H9 (cell line): ENCODE data around the gene HS3ST4. TPM values are rescaled to one million over a fixed set of nuclear protein-coding genes. Genes with fewer than 3 reads are reported as not detected.

Source experiments
- DNase-seq: peaks from one replicate; pipeline ENCODE4 v3.0.0-alpha.2; 2017
- H2AFZ ChIP-seq: one replicate; pipeline ENCODE4 v1.6.1; 2013; ENCODE audit warnings: mild to moderate bottlenecking, low read length, control low read depth, moderate library complexity
- H2AK5ac ChIP-seq: 2 replicates; pipeline ENCODE4 v1.6.1; 2013; ENCODE audit warnings: low read length, control low read depth, mixed read lengths; ENCODE audit not compliant: insufficient read length
- H2BK120ac ChIP-seq: one replicate; pipeline ENCODE4 v1.6.1; 2013; ENCODE audit warnings: low read depth, mild to moderate bottlenecking, low read length, control low read depth, inconsistent platforms; ENCODE audit not compliant: poor library complexity, severe bottlenecking
- H2BK12ac ChIP-seq: 2 replicates; pipeline ENCODE4 v1.6.1; 2013; ENCODE audit warnings: low read length, control low read depth, mixed read lengths, low read depth; ENCODE audit not compliant: insufficient read length
- H2BK15ac ChIP-seq: 2 replicates; pipeline ENCODE4 v1.6.1; 2013; ENCODE audit warnings: low read depth, low read length, control low read depth
- H2BK20ac ChIP-seq: one replicate; pipeline ENCODE4 v1.6.1; 2013; ENCODE audit warnings: low read depth, mild to moderate bottlenecking, low read length, control low read depth, inconsistent platforms; ENCODE audit not compliant: poor library complexity, severe bottlenecking
- H2BK5ac ChIP-seq: 2 replicates; pipeline ENCODE4 v1.6.1; 2013; ENCODE audit warnings: low read length, control low read depth, mixed read lengths; ENCODE audit not compliant: insufficient read length
- H3K14ac ChIP-seq: 2 replicates; pipeline ENCODE4 v1.6.1; 2013; ENCODE audit warnings: low read length, control low read depth; ENCODE audit not compliant: insufficient read depth
- H3K18ac ChIP-seq: 2 replicates; pipeline ENCODE4 v1.6.1; 2013; ENCODE audit warnings: low read depth, mild to moderate bottlenecking, mixed read lengths, low read length, control low read depth; ENCODE audit not compliant: insufficient read length
- H3K23ac ChIP-seq: 2 replicates; pipeline ENCODE4 v1.6.1; 2013; ENCODE audit warnings: low read length, control low read depth, mixed read lengths, low read depth; ENCODE audit not compliant: insufficient read length
- H3K23me2 ChIP-seq: 2 replicates; pipeline ENCODE4 v1.6.1; 2013; ENCODE audit warnings: low read depth, mild to moderate bottlenecking, mixed read lengths, low read length, control low read depth; ENCODE audit not compliant: insufficient read length, poor library complexity, severe bottlenecking
- H3K27ac ChIP-seq: 2 replicates; pipeline ENCODE4 v1.5.1; 2013; ENCODE audit warnings: low read length, control low read depth, mixed read lengths, low read depth; ENCODE audit not compliant: insufficient read length
- H3K27me3 ChIP-seq: 2 replicates; pipeline ENCODE4 v1.6.1; 2013; ENCODE audit warnings: low read length, control low read depth, inconsistent platforms; ENCODE audit not compliant: insufficient read depth
- H3K4ac ChIP-seq: 2 replicates; pipeline ENCODE4 v1.6.1; 2013; ENCODE audit warnings: low read depth, mild to moderate bottlenecking, control low read depth, inconsistent platforms, low read length, moderate library complexity
- H3K4me1 ChIP-seq: 2 replicates; pipeline ENCODE4 v1.6.1; 2013; ENCODE audit warnings: low read length, control low read depth, inconsistent platforms; ENCODE audit not compliant: insufficient read depth
- H3K4me2 ChIP-seq: 2 replicates; pipeline ENCODE4 v1.6.1; 2013; ENCODE audit warnings: low read length, control low read depth, mixed read lengths; ENCODE audit not compliant: insufficient read length, insufficient read depth
- H3K56ac ChIP-seq: 2 replicates; pipeline ENCODE4 v1.6.1; 2013; ENCODE audit warnings: low read depth, mild to moderate bottlenecking, mixed read lengths, low read length, control low read depth; ENCODE audit not compliant: insufficient read length
- H3K79me1 ChIP-seq: 2 replicates; pipeline ENCODE4 v1.6.1; 2013; ENCODE audit warnings: low read depth, mild to moderate bottlenecking, moderate library complexity, low read length, control low read depth, inconsistent platforms; ENCODE audit not compliant: insufficient read depth, poor library complexity, severe bottlenecking
- H3K79me2 ChIP-seq: 2 replicates; pipeline ENCODE4 v1.6.1; 2013; ENCODE audit warnings: low read length, control low read depth, inconsistent platforms; ENCODE audit not compliant: insufficient read depth
- H3K9ac ChIP-seq: 2 replicates; pipeline ENCODE4 v1.6.1; 2013; ENCODE audit warnings: low read length, control low read depth, mixed read lengths; ENCODE audit not compliant: insufficient read length; ENCODE audit errors: extremely low read depth
- H3K9me3 ChIP-seq: one replicate; pipeline ENCODE4 v1.6.1; 2013; ENCODE audit warnings: low read depth, low read length, inconsistent platforms; ENCODE audit not compliant: control insufficient read depth
- H3T11ph ChIP-seq: one replicate; pipeline ENCODE4 v1.6.1; 2013; ENCODE audit warnings: mild to moderate bottlenecking, low read length, control low read depth, inconsistent platforms
- H4K20me1 ChIP-seq: one replicate; pipeline ENCODE4 v1.6.1; 2013; ENCODE audit not compliant: control insufficient read depth, insufficient read length, insufficient read depth
- H4K5ac ChIP-seq: 2 replicates; pipeline ENCODE4 v1.6.1; 2013; ENCODE audit warnings: low read depth, mild to moderate bottlenecking, mixed read lengths, low read length, control low read depth; ENCODE audit not compliant: insufficient read length
- H4K8ac ChIP-seq: replicated peaks from 2 replicates; pipeline ENCODE4 v1.6.1; 2013; ENCODE audit warnings: low read length, control low read depth, mixed read lengths, low read depth; ENCODE audit not compliant: insufficient read length
- H4K91ac ChIP-seq: 2 replicates; pipeline ENCODE4 v1.6.1; 2013; ENCODE audit warnings: low read depth, mild to moderate bottlenecking, moderate library complexity, mixed read lengths, low read length, control low read depth; ENCODE audit not compliant: insufficient read length
- H3K27ac Mint-ChIP-seq, 3 experiments: 2 replicates in 2 of 3; 3 replicates in 1 of 3; pipeline ENCODE4 v1.8.0; 2020 to 2021; ENCODE audit warnings: mixed read lengths in 3 of 3, mild to moderate bottlenecking in 1 of 3, moderate library complexity in 1 of 3
- H3K27me3 Mint-ChIP-seq: 2 replicates; pipeline ENCODE4 v1.8.0; 2021; ENCODE audit warnings: low read depth, mild to moderate bottlenecking, moderate library complexity, mixed read lengths
- H3K36me3 Mint-ChIP-seq, 3 experiments: 2 replicates in 2 of 3; 3 replicates in 1 of 3; pipeline ENCODE4 v1.8.0; 2020 to 2021; ENCODE audit warnings: low read depth in 3 of 3, mixed read lengths in 3 of 3; ENCODE audit not compliant: insufficient read depth in 1 of 3
- H3K4me1 Mint-ChIP-seq, 2 experiments: 2 replicates each; pipeline ENCODE4 v1.8.0; 2020; ENCODE audit warnings: mixed read lengths in 2 of 2
- H3K4me3 Mint-ChIP-seq, 2 experiments: 2 replicates in 1 of 2; 3 replicates in 1 of 2; pipeline ENCODE4 v1.8.0; 2020 to 2021; ENCODE audit warnings: mild to moderate bottlenecking in 2 of 2, mixed read lengths in 2 of 2, moderate library complexity in 1 of 2
- H3K9me3 Mint-ChIP-seq, 2 experiments: 2 replicates in 1 of 2; 3 replicates in 1 of 2; pipeline ENCODE4 v1.8.0; 2020; ENCODE audit warnings: mild to moderate bottlenecking in 2 of 2, mixed read lengths in 2 of 2, moderate library complexity in 1 of 2
- CTCF ChIP-seq: fragments of 200-600 bp; sonication (generic); conservative IDR thresholded peaks from 3 replicates; pipeline ENCODE4 v1.8.0; 2021; ENCODE audit warnings: antibody characterized with exemption, mild to moderate bottlenecking
- WGBS: extraction: QIAGEN DNeasy Blood & Tissue Kit; methylation state at CpG from one replicate; pipeline ENCODE4 v1.1.7; 2013; ENCODE audit warnings: missing lambda C conversion rate, low lambda C conversion rate, mixed read lengths; ENCODE audit not compliant: insufficient read length; ENCODE audit errors: extremely low coverage; 5-methylcytosine and 5-hydroxymethylcytosine counted together
- total RNA-seq: library from RNA; stranded (reverse); gene quantifications from 2 replicates; pipeline ENCODE4 v1.2.1, GENCODE V29; 2021

The HS3ST4 gene
- total RNA-seq, 1 experiment from 2014 or later: 1.7 TPM

GRCh38 chr16:25764466-25764865, 72.7 kb downstream of the HS3ST4 start:
- Histone ChIP-seq H3K4me2 (no peak overlapping the region), H3K14ac (no peak overlapping the region), H3K79me1 (no peaks in the 10 kb centered on the region), H3K18ac (no peak overlapping the region), H2BK120ac (no peak overlapping the region), H3K23me2 (no peaks in the 10 kb centered on the region), H4K91ac (no peak overlapping the region), H2AK5ac (no peak overlapping the region), H3K79me2 (no peaks in the 10 kb centered on the region), H3T11ph (no peak overlapping the region), H2BK12ac (no peak overlapping the region), H2BK20ac (no peak overlapping the region), H2BK15ac (no peak overlapping the region), H3K4ac (no peak overlapping the region), H3K9ac (no peak overlapping the region), H4K5ac (no peak overlapping the region), H4K8ac (no peak overlapping the region), H3K27me3 (no peaks in the 10 kb centered on the region), H3K9me3 (no peaks in the 10 kb centered on the region), H2BK5ac (no peak overlapping the region), H3K4me1 (0 out of 2 replicates have a peak, but pooled peaks cover 4% of the 10 kb centered on the region), H4K20me1 (no peaks in the 10 kb centered on the region), H2AFZ (no peak overlapping the region), H3K23ac (no peak overlapping the region), H3K56ac (no peak overlapping the region), H3K27ac (no peak overlapping the region)
- Mint-ChIP-seq H3K4me3 (no peak overlapping the region), H3K4me1 (peaks cover 5% of the 10 kb centered on the region in 2 experiments), H3K27me3 (peaks cover 2% of the 10 kb centered on the region), H3K27ac (no peak overlapping the region), H3K36me3 (no peaks in the 10 kb centered on the region; a peak in 1 of 7 replicates), H3K9me3 (no peaks in the 10 kb centered on the region)
- TF ChIP-seq CTCF: no peak
- DNase-seq: no peak
- no CpG with 5 or more reads among the region's 2 CpGs for WGBS
